ENCODE data around the gene HIF3A. TPM values are rescaled to one million over a fixed set of nuclear protein-coding genes. Genes with fewer than 3 reads are reported as not detected.

Gene HIF3A
- total RNA-seq, 2 experiments from 2014 or later = not detected

DNA sequence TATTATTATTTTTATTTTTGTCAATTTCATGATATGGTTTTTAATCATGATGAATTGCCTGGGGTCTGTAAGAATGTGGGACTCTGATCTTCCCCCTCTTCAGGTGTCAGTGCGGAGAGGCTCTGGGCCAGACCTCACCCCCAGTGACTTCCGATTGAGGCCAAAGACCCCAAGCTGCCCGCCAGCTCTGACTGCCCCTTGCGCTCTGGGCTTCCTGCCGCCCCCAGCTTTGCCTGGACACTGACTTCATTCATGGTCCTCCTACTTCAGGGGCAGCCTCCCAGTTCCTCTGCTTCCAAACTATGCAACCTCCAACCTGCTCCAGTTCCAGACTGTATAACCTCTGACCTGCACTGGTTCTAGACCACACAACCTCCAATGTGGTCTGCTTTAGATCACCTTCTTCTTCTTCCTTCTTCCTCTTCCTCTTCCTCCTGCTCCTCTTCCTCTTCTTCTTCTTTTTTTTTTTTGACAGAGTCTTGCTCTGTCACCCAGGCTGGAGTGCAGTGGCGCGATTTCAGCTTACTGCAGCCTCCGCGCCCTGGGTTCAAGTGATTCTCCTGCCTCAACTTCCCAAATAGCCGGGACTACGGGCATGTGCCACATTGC is 43.3 kb downstream of the HIF3A start:
- Mint-ChIP-seq H3K9me3 (no peaks in the 10 kb centered on the region), H3K27me3 (no peaks in the 10 kb centered on the region), H3K4me3 (no peak overlapping the region), H3K27ac (no peak overlapping the region), H3K36me3 (ENCODE audit: low read depth) (no peaks in the 10 kb centered on the region), H3K4me1 (ENCODE audit: low read depth) (no peaks in the 10 kb centered on the region)
- no peak for ATAC-seq
- no peak for DNase-seq
- TF ChIP-seq CTCF (IDR thresholded peaks at IDR 0.05) = no peak
- POLR2A ChIA-PET = no interaction called here
- intact Hi-C loops (cut with micrococcal nuclease) = no loop called here
- CTCF ChIA-PET = no interaction called here

GRCh38 chr19:46341937-46342336 is 45.1 kb downstream of the HIF3A start:
- Mint-ChIP-seq H3K9me3 (no peaks in the 10 kb centered on the region), H3K4me3 (no peak overlapping the region), H3K36me3 (ENCODE audit: low read depth) (no peaks in the 10 kb centered on the region), H3K27ac (no peak overlapping the region), H3K4me1 (ENCODE audit: low read depth) (peaks cover 3% of the 10 kb centered on the region), H3K27me3 (no peaks in the 10 kb centered on the region)
- no peak for ATAC-seq
- ChIA-PET CTCF (interaction anchor here (0.7 kb wide), 1 partner anchor 11 kb away, joined by 3 read pairs; no protein-coding TSS in a partner anchor), POLR2A (no interaction called here)
- intact Hi-C loops (cut with micrococcal nuclease) = no loop called here
- no peak for DNase-seq
- TF ChIP-seq CTCF (IDR thresholded peaks at IDR 0.05) = no peak

DNA sequence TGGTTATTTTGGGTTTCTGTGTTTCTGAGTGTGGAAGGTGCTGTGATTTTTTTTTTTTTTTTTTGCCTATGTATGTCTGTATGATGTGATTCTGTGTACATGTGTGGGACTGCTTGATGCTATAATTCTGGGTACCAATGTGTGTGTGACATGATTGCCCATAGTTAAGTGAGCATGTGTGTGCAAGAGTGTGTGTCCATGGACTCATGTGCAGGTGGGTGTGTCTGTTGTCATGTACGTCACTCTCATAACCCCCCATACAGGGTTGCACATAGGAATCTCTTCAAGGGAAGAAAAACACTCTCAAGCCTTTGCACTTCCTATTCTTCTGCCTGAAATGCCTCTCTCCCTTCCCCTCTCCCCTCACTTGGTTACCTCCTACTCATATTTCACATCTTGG is 47.5 kb downstream of the HIF3A start:
- no peak for TF ChIP-seq CTCF (IDR thresholded peaks at IDR 0.05)
- Mint-ChIP-seq H3K4me3 (no peak overlapping the region), H3K4me1 (ENCODE audit: low read depth) (peaks cover 18% of the 10 kb centered on the region), H3K36me3 (ENCODE audit: low read depth) (peaks cover 18% of the 10 kb centered on the region), H3K27ac (no peak overlapping the region), H3K9me3 (no peaks in the 10 kb centered on the region), H3K27me3 (no peaks in the 10 kb centered on the region)
- POLR2A ChIA-PET = no interaction called here
- CTCF ChIA-PET = no interaction called here
- intact Hi-C loops (cut with micrococcal nuclease) = no loop called here
- DNase-seq (no peak), ATAC-seq (no peak)

DNA sequence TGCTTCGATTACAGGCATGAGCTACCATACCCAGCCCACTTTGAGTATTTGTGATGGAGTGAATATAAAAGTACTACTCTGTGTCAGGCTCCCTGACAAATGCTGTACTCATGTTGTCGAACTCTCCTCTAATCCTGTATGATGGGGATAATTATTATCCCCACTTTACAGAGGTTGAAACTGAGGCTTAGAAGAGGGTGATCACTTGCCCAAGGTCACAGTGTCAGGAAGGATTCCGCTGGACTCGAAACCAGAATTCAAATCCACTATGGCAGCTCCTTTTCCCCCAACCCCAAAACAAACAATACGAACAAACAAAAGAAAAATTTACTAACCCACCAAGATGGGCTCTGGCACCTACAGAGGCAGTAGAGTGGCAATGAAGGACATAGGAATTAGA is 48.3 kb downstream of the HIF3A start:
- peaks cover 26% of the 10 kb centered on the region for H3K4me1 Mint-ChIP-seq (ENCODE audit: low read depth)
- TF ChIP-seq CTCF (IDR thresholded peaks at IDR 0.05) = no peak
- POLR2A ChIA-PET = no interaction called here
- CTCF ChIA-PET = interaction anchor here (0.7 kb wide), 1 partner anchor 64 kb away, joined by 3 read pairs; no protein-coding TSS in a partner anchor
- ATAC-seq (no peak), DNase-seq (no peak)
- peak overlapping the region; percentile 89 for H3K4me3 Mint-ChIP-seq
- intact Hi-C loops (cut with micrococcal nuclease) = no loop called here
- peaks cover 25% of the 10 kb centered on the region for H3K36me3 Mint-ChIP-seq (ENCODE audit: low read depth)
- H3K27me3 Mint-ChIP-seq = no peaks in the 10 kb centered on the region
- no peaks in the 10 kb centered on the region for H3K9me3 Mint-ChIP-seq
- no peak overlapping the region for H3K27ac Mint-ChIP-seq

DNA sequence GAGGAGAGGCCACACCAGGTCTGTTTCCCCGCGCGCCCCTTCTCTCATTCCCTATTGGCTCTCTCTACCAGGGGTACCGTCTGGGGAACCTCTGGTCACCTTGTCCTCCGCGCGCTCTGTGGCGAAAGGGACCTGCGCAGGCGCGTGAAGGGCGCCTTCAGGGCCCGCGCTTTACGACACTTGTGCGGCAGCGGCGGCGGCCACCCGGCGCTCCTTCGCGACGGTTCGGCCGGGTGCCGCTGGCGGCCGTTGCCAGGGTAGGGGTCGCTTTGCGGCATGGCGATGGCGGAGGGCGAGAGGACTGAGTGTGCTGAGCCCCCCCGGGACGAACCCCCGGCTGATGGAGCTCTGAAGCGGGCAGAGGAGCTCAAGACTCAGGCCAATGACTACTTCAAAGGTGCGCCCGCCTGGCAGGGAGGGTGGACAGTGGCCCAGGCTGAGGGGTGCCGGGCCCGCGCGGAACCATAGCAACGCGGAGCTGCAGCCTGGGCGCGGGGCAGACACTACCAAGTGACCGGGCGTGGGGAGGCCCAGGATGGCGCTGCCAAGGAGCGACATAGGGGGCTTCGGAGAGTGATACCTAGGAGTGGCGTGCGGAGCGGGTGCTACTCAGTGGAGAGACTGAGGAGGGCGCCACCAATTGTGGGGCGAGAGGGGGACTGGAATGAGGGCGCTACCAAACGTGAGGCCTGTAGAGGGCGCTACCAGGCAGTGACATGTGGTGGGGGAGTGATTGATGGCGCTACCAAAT is 50.2 kb downstream of the HIF3A start, which contains the start of gene PPP5C:
TSS of gene PPP5C (plus strand) at position 267 of the 751 bp plus-strand sequence. CDS start at position 277, 10 bp downstream.
- DNase-seq (peak; percentile 94), ATAC-seq (peak; percentile 80)
- TF ChIP-seq CTCF (IDR thresholded peaks at IDR 0.05) = peak; percentile 89
- ChIA-PET CTCF (interaction anchor here (0.6 to 1.8 kb wide), 5 partner anchors 9 to 58 kb away, joined by 3 to 4 read pairs (median 3); no protein-coding TSS in a partner anchor), POLR2A (interaction anchor here (0.9 to 1.3 kb wide), 3 partner anchors 22 to 305 kb away, joined by 3 to 4 read pairs (median 4); no protein-coding TSS in a partner anchor)
- Mint-ChIP-seq H3K27ac (peak within 1 kb of the TSS; percentile 95), H3K9me3 (no peaks in the 10 kb centered on the region), H3K4me3 (peak within 1 kb of the TSS; percentile 89), H3K4me1 (ENCODE audit: low read depth) (peaks cover 42% of the 10 kb centered on the region), H3K27me3 (no peaks in the 10 kb centered on the region), H3K36me3 (ENCODE audit: low read depth) (peaks cover 33% of the 10 kb centered on the region)
- intact Hi-C loops (cut with micrococcal nuclease) = no loop called here
